Activated CD4-positive, alpha-beta memory T cell treated with anti-CD3 and anti-CD28 coated beads, Interleukin-2, amount 10 ng/mL, durations not matched to agents 7 days and 5 days (primary cell): Measurements from ENCODE around the gene IL19. TPM values are rescaled to one million over a fixed set of nuclear protein-coding genes. Genes with fewer than 3 reads are reported as not detected.
A peak's percentile ranks its signal among the peaks of the same experiment; 100 is the strongest.

Source experiments
- CTCF ChIA-PET: fragments of 350-600 bp; sonication (Branson Sonifier 250); formaldehyde crosslinking; loops from one replicate; lab custom pipeline; 2021; ENCODE audit warnings: antibody characterized with exemption, inconsistent platforms; lab: Charles Lee
- POLR2A ChIA-PET: fragments of 350-600 bp; sonication (Branson Sonifier 250); formaldehyde crosslinking; loops from one replicate; lab custom pipeline; 2021; ENCODE audit warnings: antibody characterized with exemption; lab: Charles Lee
- DNase-seq: peaks from one replicate; pipeline ENCODE4 v3.0.0-alpha.2; 2020
- H3K27ac Mint-ChIP-seq: one replicate; pipeline ENCODE4 v1.8.0; 2021; ENCODE audit warnings: mild to moderate bottlenecking, mixed read lengths
- H3K27me3 Mint-ChIP-seq: one replicate; pipeline ENCODE4 v1.8.0; 2021; ENCODE audit warnings: mixed read lengths
- H3K36me3 Mint-ChIP-seq: one replicate; pipeline ENCODE4 v1.8.0; 2021; ENCODE audit warnings: low read depth, mixed read lengths
- H3K4me1 Mint-ChIP-seq: one replicate; pipeline ENCODE4 v1.8.0; 2021; ENCODE audit warnings: mixed read lengths
- H3K4me3 Mint-ChIP-seq: one replicate; pipeline ENCODE4 v1.8.0; 2021; ENCODE audit warnings: mild to moderate bottlenecking, mixed read lengths
- H3K9me3 Mint-ChIP-seq: one replicate; pipeline ENCODE4 v1.8.0; 2021; ENCODE audit warnings: mixed read lengths
- total RNA-seq, 2 experiments: library from RNA; stranded (reverse); gene quantifications; one replicate each; pipeline ENCODE4 v1.2.3, GENCODE V29; 2021

Gene IL19
- total RNA-seq, 2 experiments from 2014 or later: not detected

DNA sequence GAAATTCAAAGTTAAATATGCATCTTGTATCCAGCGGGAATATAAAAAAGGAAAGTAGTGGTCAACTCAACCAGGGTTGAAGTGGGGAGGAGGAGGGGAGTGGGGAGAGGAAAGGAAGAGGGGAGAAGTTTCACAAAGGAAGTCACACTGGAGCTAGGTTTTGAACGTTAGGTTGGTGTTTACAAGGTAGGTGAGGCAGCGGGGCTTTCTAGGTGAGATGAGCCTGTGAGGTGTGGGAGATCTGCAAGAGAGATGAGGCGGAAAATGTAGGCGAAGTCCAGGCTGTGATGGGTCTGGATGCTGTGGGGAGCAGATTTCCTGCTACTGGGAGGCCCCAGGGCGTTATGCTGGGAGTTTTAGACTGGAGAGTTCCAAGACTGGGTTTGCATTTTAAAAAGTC lies 58.7 kb downstream of the IL19 start:
- CTCF ChIA-PET: interaction anchor here (0.7 to 1.9 kb wide), 5 partner anchors 12 to 92 kb away, joined by 3 to 6 read pairs (median 3); partner anchors contain the start of gene IL20
- Mint-ChIP-seq H3K4me1 (peaks cover 54% of the 10 kb centered on the region), H3K27ac (peak overlapping the region; percentile 28), H3K9me3 (no peaks in the 10 kb centered on the region), H3K27me3 (peaks cover 12% of the 10 kb centered on the region), H3K36me3 (no peaks in the 10 kb centered on the region), H3K4me3 (no peak overlapping the region)
- POLR2A ChIA-PET: interaction anchor here (0.6 to 1.0 kb wide), 4 partner anchors 12 to 1198 kb away, joined by 3 to 5 read pairs (median 3); no protein-coding TSS in a partner anchor
- DNase-seq: peak; percentile 25

DNA sequence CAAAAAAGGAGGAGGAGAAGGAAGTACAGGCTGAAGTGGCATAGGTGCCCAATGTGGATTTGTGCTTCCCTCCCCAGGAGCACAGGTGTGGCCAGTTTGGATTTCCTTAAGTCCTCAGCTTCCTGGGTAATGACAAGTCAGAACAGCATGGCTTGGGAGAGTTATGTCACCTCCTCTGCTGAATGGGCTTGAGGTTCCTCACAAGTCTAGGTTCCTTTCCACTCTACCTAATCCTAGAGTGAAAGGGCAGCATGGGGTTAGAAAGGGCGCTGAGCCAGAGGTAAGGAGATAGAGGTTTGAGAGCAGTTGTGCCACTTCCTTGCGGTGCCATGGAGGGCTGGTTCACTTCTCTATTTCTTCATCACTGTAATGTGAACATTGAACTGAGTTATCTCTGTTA lies 59.3 kb downstream of the IL19 start:
- DNase-seq: no peak
- H3K36me3 Mint-ChIP-seq: no peaks in the 10 kb centered on the region
- peaks cover 18% of the 10 kb centered on the region for H3K27me3 Mint-ChIP-seq
- H3K27ac Mint-ChIP-seq: no peak overlapping the region
- ChIA-PET CTCF (interaction anchor here (1.0 to 1.9 kb wide), 3 partner anchors 13 to 80 kb away, joined by 3 to 6 read pairs (median 4); partner anchors contain the start of gene IL20), POLR2A (interaction anchor here (0.8 to 1.0 kb wide), 4 partner anchors 13 to 90 kb away, joined by 3 to 5 read pairs (median 3); no protein-coding TSS in a partner anchor)
- H3K4me3 Mint-ChIP-seq: no peak overlapping the region
- H3K9me3 Mint-ChIP-seq: no peaks in the 10 kb centered on the region
- peaks cover 51% of the 10 kb centered on the region for H3K4me1 Mint-ChIP-seq

DNA sequence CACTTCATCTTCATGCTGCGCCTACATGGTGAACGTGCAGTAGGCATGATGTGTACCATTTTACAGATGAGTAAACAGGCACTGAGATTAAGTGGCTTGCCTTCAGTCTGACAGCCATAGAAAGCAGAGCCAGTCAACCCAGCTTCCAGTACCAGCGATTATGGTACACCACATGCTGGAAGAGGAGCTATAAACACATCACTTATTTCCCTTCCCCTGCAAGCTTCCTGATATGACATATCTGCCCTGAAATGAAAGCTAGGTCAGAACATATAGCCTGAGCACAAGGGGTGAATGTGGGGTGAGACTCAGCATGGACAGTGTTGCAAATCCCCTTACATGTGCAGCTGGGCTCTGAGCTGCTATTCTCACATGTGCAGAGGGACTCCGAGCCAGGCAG lies 61.1 kb downstream of the IL19 start:
- CTCF ChIA-PET: interaction anchor here (0.8 to 2.3 kb wide), 6 partner anchors 11 to 105 kb away, joined by 3 to 12 read pairs (median 4); no protein-coding TSS in a partner anchor
- DNase-seq: no peak
- Mint-ChIP-seq H3K4me1 (peaks cover 50% of the 10 kb centered on the region), H3K9me3 (no peaks in the 10 kb centered on the region), H3K27me3 (peaks cover 29% of the 10 kb centered on the region), H3K36me3 (no peaks in the 10 kb centered on the region), H3K27ac (no peak overlapping the region), H3K4me3 (no peak overlapping the region)
- POLR2A ChIA-PET: interaction anchor here (1.6 kb wide), 2 partner anchors 15 to 29 kb away, joined by 6 to 7 read pairs; no protein-coding TSS in a partner anchor

DNA sequence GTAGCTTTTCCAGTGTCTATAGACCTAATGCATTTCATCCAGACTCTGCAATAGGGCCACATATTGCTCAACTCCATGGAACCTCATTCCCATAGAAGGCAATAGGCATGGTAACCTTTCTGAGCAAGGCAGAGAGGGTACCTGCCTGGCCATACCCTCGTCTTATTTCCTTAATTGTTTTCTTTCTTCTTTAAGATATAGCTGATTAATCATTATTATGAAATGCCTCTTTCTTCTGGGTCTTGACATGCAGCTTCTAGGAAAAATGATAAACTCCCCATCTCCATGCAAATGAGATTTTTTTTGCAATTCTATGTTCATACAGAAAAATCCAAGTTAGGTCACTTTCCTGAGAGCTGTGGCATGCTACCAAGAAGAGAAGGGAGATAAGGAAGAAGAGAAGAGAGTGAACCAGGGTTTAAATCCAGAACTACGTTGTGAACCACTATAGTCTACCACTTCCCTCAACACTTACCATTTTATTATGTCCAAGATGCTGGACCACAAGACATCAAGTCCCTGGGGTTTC lies 61.8 kb downstream of the IL19 start:
- Mint-ChIP-seq H3K36me3 (no peaks in the 10 kb centered on the region), H3K9me3 (no peaks in the 10 kb centered on the region), H3K4me1 (peaks cover 47% of the 10 kb centered on the region), H3K27me3 (peaks cover 35% of the 10 kb centered on the region), H3K27ac (no peak overlapping the region), H3K4me3 (no peak overlapping the region)
- no peak for DNase-seq
- POLR2A ChIA-PET: interaction anchor here (1.6 kb wide), 2 partner anchors 16 to 30 kb away, joined by 6 to 7 read pairs; no protein-coding TSS in a partner anchor
- CTCF ChIA-PET: interaction anchor here (0.8 to 2.3 kb wide), 7 partner anchors 10 to 106 kb away, joined by 3 to 12 read pairs (median 4); no protein-coding TSS in a partner anchor

DNA sequence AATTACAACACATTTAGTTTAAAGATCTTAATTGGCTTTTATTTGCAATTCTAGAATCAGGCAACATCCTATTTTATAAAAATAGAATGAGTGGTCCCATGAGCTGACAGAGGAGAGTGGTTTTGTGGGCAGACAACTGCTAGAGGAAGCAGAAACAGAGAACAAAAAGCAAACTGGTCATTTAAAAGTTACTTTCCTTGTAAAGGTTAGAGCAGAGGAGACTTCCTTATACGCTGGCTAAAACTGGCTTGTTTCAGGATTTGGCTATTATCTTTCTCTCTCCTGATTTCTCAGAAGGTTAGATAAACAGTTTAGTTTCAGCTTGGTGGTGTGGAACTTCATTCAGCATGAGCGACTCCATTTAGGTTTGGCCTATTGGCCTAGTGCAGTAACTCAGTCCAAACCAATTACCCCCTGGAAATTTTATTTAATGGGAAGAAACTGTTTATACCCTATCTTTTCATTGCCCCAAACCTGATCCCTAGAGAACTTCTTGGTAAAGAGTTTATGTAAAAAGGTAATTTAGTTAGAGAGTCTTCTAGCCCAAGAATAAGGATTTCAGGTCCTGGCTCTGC lies 62.6 kb downstream of the IL19 start:
- no peak overlapping the region for H3K27ac Mint-ChIP-seq
- peaks cover 42% of the 10 kb centered on the region for H3K27me3 Mint-ChIP-seq
- no peaks in the 10 kb centered on the region for H3K9me3 Mint-ChIP-seq
- H3K4me1 Mint-ChIP-seq: peaks cover 45% of the 10 kb centered on the region
- no peaks in the 10 kb centered on the region for H3K36me3 Mint-ChIP-seq
- ChIA-PET CTCF (interaction anchor here (1.0 to 2.3 kb wide), 3 partner anchors 79 to 170 kb away, joined by 3 to 12 read pairs (median 7); no protein-coding TSS in a partner anchor), POLR2A (interaction anchor here (0.7 to 1.6 kb wide), 2 partner anchors 17 to 23 kb away, joined by 3 to 7 read pairs; no protein-coding TSS in a partner anchor)
- no peak for DNase-seq
- no peak overlapping the region for H3K4me3 Mint-ChIP-seq

DNA sequence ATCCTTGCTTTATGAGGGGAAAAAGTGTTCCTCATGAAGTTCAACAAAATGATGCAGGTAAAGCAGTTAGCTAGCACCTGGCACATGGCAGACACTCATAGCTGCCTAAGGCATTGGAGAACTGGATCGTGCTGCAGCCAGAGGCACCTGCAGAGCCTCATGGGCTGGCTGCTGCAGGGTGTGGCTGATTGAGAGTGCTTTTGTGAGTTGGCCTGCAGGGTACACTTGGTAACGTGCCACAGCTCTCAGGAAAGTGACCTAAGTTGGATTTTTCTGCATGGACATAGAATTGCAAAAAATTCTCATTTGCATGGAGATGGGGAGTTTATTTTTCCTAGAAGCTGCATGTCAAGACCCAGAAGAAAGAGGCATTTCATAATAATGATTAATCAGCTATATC lies 63.2 kb downstream of the IL19 start:
- no peaks in the 10 kb centered on the region for H3K36me3 Mint-ChIP-seq
- no peaks in the 10 kb centered on the region for H3K9me3 Mint-ChIP-seq
- H3K27ac Mint-ChIP-seq: no peak overlapping the region
- peaks cover 39% of the 10 kb centered on the region for H3K4me1 Mint-ChIP-seq
- CTCF ChIA-PET: interaction anchor here (1.0 kb wide), 1 partner anchor 171 kb away, joined by 3 read pairs; no protein-coding TSS in a partner anchor
- DNase-seq: no peak
- POLR2A ChIA-PET: no interaction called here
- H3K4me3 Mint-ChIP-seq: no peak overlapping the region
- peaks cover 45% of the 10 kb centered on the region for H3K27me3 Mint-ChIP-seq

DNA sequence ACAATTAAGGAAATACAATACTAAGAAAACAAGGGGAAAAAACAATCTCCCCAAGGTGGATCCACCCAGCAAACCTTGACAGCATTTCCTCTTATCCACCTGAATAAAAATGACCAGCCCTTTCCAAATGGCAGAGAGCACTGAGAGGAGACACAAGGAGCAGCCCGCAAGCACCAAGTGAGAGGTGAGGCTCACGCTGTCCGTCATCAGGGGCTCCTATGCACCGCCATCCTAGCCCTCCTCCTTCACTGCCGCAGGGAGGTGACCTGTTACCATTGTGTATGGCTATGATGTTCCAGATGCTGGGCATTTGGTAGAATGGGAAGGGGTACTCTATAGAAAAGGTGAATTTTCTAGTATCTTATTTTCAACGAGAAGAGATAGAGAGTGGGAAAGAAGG lies 63.6 kb downstream of the IL19 start:
- no peaks in the 10 kb centered on the region for H3K9me3 Mint-ChIP-seq
- CTCF ChIA-PET: interaction anchor here (1.6 kb wide), 1 partner anchor 100 kb away, joined by 7 read pairs; no protein-coding TSS in a partner anchor
- POLR2A ChIA-PET: no interaction called here
- H3K4me1 Mint-ChIP-seq: peaks cover 35% of the 10 kb centered on the region
- H3K4me3 Mint-ChIP-seq: no peak overlapping the region
- no peaks in the 10 kb centered on the region for H3K36me3 Mint-ChIP-seq
- peaks cover 50% of the 10 kb centered on the region for H3K27me3 Mint-ChIP-seq
- no peak overlapping the region for H3K27ac Mint-ChIP-seq
- DNase-seq: no peak

DNA sequence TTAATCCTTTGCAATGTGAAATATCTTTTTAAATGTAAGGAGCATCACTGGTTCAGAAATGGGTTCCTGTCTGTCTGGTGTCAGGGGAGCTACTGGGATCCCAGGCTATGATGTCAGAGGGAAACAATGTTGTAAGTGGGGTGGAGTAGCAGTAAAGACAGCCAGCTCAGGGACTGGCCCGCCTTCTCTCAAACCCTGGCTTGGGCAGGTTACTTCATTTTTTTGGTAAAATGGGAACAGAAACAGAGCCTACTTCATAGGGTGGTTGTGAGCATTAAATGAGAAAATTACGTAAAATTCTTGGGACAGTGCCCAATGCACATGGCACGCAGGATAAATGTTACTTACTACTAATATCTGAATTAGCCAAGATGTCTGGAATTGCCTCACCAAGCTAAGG lies 64.1 kb downstream of the IL19 start:
- Mint-ChIP-seq H3K27me3 (peaks cover 51% of the 10 kb centered on the region), H3K27ac (no peak overlapping the region), H3K4me1 (peaks cover 30% of the 10 kb centered on the region), H3K36me3 (no peaks in the 10 kb centered on the region), H3K9me3 (no peaks in the 10 kb centered on the region), H3K4me3 (no peak overlapping the region)
- ChIA-PET POLR2A (interaction anchor here (1.0 kb wide), 1 partner anchor 150 kb away, joined by 3 read pairs; no protein-coding TSS in a partner anchor), CTCF (interaction anchor here (1.0 to 1.6 kb wide), 2 partner anchors 22 to 100 kb away, joined by 3 to 7 read pairs; no protein-coding TSS in a partner anchor)
- no peak for DNase-seq

DNA sequence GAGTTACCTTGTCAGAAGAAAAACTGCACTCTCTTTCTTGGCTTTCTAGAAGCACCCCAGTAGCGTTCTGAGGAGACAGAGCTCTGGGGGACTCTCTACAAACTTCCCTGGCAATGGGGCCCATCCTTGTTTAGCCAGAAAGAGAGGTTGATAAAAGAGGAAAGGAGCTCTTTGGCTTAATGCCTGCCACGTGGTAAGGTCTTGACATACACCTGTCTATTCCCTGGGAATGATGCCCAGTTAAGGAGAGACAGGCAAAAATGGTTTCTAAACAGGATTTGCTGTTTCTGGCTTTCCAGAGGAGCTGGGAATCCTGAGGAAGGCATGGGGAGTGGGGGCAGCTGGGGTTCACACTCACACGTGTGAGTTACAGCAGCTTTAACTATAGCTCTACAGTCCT lies 64.6 kb downstream of the IL19 start:
- Mint-ChIP-seq H3K27me3 (peaks cover 51% of the 10 kb centered on the region), H3K4me3 (no peak overlapping the region), H3K9me3 (no peaks in the 10 kb centered on the region), H3K4me1 (peaks cover 25% of the 10 kb centered on the region), H3K27ac (no peak overlapping the region), H3K36me3 (no peaks in the 10 kb centered on the region)
- ChIA-PET POLR2A (interaction anchor here (0.7 to 1.0 kb wide), 2 partner anchors 66 to 151 kb away, joined by 3 read pairs; no protein-coding TSS in a partner anchor), CTCF (interaction anchor here (0.8 to 1.7 kb wide), 5 partner anchors 22 to 109 kb away, joined by 3 to 7 read pairs (median 3); no protein-coding TSS in a partner anchor)
- DNase-seq: no peak

DNA sequence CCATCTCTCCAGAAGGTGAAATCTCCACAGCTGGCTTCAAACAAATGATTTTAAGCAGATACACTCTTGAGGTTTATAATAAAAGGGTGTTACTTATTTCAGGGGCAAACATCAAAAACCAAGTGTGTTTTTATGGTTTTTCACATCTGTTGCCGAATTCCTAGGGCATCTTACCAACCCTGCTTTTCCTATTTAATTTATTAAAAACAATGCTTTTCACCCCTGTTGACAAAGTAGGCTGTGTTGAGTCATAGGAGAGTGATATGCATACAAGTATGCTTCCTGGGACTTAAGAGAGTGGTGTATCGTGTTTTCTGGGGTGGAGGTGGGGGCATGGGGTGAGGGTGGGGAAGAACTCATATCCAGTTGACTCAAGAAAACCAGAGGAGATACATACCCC lies 65.5 kb downstream of the IL19 start:
- Mint-ChIP-seq H3K4me3 (no peak overlapping the region), H3K9me3 (no peaks in the 10 kb centered on the region), H3K27me3 (peaks cover 51% of the 10 kb centered on the region), H3K36me3 (no peaks in the 10 kb centered on the region), H3K4me1 (peaks cover 20% of the 10 kb centered on the region), H3K27ac (no peak overlapping the region)
- no peak for DNase-seq
- CTCF ChIA-PET: interaction anchor here (1.0 to 1.7 kb wide), 3 partner anchors 75 to 109 kb away, joined by 3 to 7 read pairs (median 3); no protein-coding TSS in a partner anchor
- POLR2A ChIA-PET: interaction anchor here (0.7 to 1.0 kb wide), 2 partner anchors 67 to 152 kb away, joined by 3 read pairs; no protein-coding TSS in a partner anchor

DNA sequence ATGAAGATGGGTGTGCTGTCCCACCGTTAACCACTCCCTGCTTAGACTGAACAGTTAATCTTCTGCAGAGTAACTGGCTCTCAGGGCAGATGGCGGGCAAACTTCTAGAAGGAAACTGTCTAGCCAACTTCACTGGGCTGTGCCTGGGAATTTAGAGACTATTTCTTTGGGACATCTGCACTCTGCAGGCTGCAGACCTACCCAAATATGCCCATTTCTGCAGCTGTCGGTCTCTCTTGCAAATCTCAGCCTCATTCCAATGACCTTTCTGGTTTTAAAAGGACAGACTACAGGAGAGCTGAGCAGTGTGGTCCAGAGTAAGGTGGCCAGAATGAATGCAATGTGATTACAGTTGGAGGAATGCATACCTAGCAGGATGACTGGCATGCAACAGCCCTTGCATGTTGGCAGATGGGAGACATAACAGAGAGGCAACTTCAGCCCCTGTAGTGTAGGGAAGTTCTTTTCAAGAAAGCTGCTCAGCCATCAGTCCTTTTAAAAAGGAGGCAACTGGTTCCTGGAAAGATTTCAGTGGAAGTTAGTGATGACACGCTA lies 68.5 kb downstream of the IL19 start:
- H3K4me3 Mint-ChIP-seq: no peak overlapping the region
- H3K36me3 Mint-ChIP-seq: no peaks in the 10 kb centered on the region
- DNase-seq: no peak
- no peak overlapping the region for H3K27ac Mint-ChIP-seq
- POLR2A ChIA-PET: no interaction called here
- H3K4me1 Mint-ChIP-seq: no peaks in the 10 kb centered on the region
- H3K9me3 Mint-ChIP-seq: no peaks in the 10 kb centered on the region
- peaks cover 43% of the 10 kb centered on the region for H3K27me3 Mint-ChIP-seq
- CTCF ChIA-PET: interaction anchor here (0.7 kb wide), 1 partner anchor 349 kb away, joined by 3 read pairs; no protein-coding TSS in a partner anchor

DNA sequence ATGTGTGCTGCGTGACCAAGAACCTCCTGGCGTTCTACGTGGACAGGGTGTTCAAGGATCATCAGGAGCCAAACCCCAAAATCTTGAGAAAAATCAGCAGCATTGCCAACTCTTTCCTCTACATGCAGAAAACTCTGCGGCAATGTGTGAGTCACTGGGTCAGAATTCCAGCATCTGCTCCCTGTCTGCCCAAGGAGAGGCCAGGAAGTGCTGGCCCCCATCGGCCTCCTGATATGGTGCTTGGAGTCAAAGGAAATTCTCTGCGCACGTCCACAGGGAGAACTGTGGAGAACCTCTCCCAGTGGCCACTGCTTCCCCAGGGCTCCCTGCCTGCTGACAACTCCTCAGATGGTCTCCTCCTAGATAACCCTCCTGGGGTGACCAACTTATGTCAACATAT lies 69.3 kb downstream of the IL19 start:
- H3K36me3 Mint-ChIP-seq: no peaks in the 10 kb centered on the region
- no peak overlapping the region for H3K27ac Mint-ChIP-seq
- H3K27me3 Mint-ChIP-seq: peaks cover 37% of the 10 kb centered on the region
- POLR2A ChIA-PET: no interaction called here
- H3K9me3 Mint-ChIP-seq: no peaks in the 10 kb centered on the region
- CTCF ChIA-PET: no interaction called here
- H3K4me3 Mint-ChIP-seq: no peak overlapping the region
- no peaks in the 10 kb centered on the region for H3K4me1 Mint-ChIP-seq
- DNase-seq: no peak
